ENCODE data around the gene GPR84. TPM values are rescaled to one million over a fixed set of nuclear protein-coding genes. Genes with fewer than 3 reads are reported as not detected.

Gene GPR84
- total and polyA plus RNA-seq, 2 of the 8 experiments (the other 6 are each of a cell fraction or from before 2014, with no cell fraction given): 0.09 TPM; not detected in 1

DNA sequence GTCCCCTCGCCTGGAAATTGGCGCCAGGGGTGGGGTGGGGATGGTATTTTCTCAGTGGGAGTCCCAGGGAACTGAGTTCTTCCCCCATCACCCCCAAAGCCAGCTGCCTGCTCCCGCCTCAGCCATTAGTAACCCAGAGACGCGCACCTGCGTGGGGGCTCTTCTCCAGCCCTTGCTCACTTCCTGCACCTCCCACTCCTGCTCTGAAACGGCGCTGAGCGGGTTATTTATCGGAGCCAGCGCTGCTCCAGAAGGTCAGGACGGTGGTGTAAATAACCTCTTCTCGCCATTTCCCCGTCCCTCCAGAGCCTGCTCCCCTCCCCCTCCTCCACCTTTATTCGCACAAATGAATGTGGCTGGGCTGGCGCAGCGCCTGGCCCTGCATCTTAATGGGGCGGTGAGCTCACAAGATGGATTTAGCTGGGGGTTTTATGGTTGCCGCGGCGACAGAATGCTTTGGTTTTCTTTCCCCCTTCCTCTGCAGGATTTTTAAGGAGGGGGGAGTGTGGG is 12.2 kb downstream of the GPR84 start (continued):
- TF ChIP-seq, protein P1, sequence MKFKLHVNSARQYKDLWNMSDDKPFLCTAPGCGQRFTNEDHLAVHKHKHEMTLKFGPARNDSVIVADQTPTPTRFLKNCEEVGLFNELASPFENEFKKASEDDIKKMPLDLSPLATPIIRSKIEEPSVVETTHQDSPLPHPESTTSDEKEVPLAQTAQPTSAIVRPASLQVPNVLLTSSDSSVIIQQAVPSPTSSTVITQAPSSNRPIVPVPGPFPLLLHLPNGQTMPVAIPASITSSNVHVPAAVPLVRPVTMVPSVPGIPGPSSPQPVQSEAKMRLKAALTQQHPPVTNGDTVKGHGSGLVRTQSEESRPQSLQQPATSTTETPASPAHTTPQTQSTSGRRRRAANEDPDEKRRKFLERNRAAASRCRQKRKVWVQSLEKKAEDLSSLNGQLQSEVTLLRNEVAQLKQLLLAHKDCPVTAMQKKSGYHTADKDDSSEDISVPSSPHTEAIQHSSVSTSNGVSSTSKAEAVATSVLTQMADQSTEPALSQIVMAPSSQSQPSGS (IDR thresholded peaks at IDR 0.05; ENCODE audit: low read length): peak; percentile 35; the same call in 1 of the 2 replicates
- TF ChIP-seq SP1 (IDR thresholded peaks at IDR 0.05; ENCODE audit: low read depth, low read length) (peak; percentile 75), SIRT6 (IDR thresholded peaks at IDR 0.05; ENCODE audit: low read length) (no peak), TAF1 (IDR thresholded peaks at IDR 0.05; ENCODE audit: low read depth, low read length) (peak; percentile 49; the same call in 1 of the 2 replicates), BRCA1 (IDR thresholded peaks at IDR 0.05; ENCODE audit: low read depth, low read length) (no peak), BCL11A (IDR thresholded peaks at IDR 0.05; ENCODE audit: low read depth in 2 of 2, low read length in 2 of 2) (no peak), CBX5 (IDR thresholded peaks at IDR 0.05; ENCODE audit: low read depth, low read length) (no peak), NANOG (IDR thresholded peaks at IDR 0.05; ENCODE audit: insufficient read depth, low read depth, low read length, poor library complexity, severe bottlenecking) (peak; percentile 64), SAP30 (IDR thresholded peaks at IDR 0.05; ENCODE audit: insufficient read depth, insufficient replicate concordance, low read length) (peak; percentile 7), SUZ12 (IDR thresholded peaks at IDR 0.05; ENCODE audit: low read length) (no peak)
- TF ChIP-seq, protein P2, sequence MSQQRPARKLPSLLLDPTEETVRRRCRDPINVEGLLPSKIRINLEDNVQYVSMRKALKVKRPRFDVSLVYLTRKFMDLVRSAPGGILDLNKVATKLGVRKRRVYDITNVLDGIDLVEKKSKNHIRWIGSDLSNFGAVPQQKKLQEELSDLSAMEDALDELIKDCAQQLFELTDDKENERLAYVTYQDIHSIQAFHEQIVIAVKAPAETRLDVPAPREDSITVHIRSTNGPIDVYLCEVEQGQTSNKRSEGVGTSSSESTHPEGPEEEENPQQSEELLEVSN (IDR thresholded peaks at IDR 0.05): no peak

Data from H1 (cell line).